Stimulated activated CD4-positive, alpha-beta T cell treated with anti-CD3 and anti-CD28 coated beads, Interleukin-4, amount 100 ng/mL, for 1 hour (primary cell): Measurements from ENCODE around the gene SPINT2.
"Not testable (repeated sequence)": the region's sequence is repeated elsewhere in the genome, so short reads cannot be mapped to it uniquely, and the experiment has no call there.

Experiments
- DNase-seq: peaks from one replicate; pipeline ENCODE4 v3.0.0-alpha.2; 2020

Gene SPINT2

DNA sequence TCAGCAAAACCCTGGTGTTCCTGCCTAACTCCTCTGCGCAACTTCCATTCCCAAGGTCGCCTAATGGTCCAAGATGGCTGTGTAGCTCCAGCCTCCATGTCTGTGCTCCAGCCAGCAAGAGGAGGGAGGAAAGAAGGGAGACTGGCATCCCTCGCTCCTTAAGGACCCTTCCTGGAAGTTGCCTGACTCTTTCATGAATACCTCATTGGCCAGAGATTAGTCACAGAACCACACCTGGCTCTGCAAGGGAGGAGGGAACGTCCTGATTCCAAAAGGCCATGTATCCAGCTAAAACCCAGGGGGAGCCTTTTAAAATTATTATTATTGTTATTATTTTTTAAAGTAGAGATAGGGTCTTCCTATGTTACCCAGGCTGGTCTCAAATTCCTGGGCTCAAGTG, 60.1 kb downstream of the SPINT2 start:
- no peak for DNase-seq

DNA sequence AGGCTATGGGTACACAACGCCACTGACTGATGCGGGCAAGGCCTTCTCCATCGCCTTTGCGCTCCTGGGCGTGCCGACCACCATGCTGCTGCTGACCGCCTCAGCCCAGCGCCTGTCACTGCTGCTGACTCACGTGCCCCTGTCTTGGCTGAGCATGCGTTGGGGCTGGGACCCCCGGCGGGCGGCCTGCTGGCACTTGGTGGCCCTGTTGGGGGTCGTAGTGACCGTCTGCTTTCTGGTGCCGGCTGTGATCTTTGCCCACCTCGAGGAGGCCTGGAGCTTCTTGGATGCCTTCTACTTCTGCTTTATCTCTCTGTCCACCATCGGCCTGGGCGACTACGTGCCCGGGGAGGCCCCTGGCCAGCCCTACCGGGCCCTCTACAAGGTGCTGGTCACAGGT, 62.2 kb downstream of the SPINT2 start:
- no peak for DNase-seq

DNA sequence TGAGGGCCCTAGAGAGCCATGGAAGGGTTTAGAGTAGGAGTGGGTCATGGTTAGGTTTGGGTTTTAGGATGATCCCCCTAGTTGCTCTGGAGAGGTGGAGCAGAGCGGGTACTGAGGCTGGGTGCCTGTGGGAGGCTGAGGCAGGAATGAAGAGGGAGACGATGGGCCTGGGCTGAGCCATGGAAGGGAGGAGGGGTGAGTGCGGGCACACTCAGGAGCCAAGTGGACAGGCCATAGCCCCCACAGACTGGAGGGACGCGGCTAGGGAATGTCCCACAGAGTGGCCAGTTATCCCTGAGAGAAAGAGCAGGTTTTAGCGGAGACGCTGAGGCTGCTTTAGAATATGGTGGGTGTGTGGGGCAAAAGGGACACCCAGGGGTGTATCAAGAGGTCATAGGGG, 65.3 kb downstream of the SPINT2 start:
- DNase-seq: no peak

DNA sequence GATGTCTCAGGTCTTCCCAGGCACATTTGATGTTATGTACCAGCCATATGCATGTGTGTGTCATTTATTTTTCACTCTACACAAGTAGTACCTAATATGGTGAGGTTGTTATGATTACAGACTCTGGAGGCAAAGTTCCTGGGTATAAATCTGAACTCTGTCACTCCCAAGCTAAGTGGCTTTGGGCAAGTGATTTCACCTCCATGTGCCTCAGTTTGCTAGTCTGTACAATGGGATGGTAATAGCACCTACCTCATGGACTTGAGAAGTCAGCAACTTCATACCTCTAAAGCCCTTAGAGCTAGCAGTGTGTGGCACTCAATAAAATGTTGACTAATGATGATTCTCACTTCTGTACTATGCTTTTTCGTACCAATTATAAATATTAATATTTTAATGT, 67.4 kb downstream of the SPINT2 start:
- no peak for DNase-seq

DNA sequence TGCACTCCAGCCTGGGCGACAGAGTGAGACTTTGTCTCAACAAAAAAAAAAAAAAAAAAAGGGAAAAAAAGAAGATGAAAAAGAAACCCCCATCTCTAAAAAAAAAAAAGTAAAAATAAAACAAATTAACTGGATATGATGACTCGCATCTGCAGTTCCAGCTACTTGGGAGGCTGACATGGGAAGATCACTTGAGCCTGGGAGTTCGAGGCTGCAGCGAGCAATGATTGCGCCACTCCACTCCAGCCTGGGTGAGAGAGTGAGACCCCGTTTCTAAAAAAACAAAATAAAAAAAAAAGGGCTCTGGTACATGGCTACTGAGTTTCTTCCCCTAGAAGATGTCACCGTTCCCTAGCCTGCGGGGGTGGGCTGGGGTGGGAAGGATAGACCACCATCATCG, 68.9 kb downstream of the SPINT2 start:
- DNase-seq: no peak

DNA sequence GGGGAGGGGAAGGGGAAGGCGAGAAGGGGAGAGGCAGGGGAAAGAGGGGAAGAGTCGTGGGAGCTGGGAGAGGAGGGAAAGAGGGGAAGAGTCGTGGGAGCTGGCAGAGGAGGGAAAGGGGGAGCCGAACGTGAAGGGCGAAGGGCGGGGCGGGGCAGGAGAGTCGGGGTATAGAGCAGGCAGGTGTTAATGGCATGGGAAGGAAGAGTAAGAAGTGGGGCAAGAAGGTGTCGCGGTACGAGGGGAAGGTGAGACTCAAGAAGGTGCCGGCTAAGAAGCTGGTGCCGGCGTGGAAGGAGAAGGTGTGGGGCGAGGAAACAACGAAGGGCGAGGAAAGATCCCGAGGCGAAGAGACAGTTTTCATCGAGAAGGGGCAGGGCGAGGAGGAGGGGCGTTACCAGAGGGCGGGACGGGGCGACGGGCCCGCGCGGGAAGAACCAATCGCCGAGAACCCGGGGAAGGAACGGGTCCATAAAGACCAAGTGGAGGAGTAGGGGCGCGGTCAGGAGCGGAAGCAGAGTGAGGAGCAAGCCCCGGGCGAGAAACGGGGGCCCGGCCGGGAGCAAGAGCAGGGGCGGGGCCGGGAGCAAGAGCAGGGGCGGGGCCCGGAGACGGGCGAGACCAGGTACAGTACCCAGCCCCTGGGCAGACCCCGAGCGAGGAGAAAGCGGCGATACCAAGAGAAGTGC, 71.7 kb downstream of the SPINT2 start:
- DNase-seq: peak; percentile 93

DNA sequence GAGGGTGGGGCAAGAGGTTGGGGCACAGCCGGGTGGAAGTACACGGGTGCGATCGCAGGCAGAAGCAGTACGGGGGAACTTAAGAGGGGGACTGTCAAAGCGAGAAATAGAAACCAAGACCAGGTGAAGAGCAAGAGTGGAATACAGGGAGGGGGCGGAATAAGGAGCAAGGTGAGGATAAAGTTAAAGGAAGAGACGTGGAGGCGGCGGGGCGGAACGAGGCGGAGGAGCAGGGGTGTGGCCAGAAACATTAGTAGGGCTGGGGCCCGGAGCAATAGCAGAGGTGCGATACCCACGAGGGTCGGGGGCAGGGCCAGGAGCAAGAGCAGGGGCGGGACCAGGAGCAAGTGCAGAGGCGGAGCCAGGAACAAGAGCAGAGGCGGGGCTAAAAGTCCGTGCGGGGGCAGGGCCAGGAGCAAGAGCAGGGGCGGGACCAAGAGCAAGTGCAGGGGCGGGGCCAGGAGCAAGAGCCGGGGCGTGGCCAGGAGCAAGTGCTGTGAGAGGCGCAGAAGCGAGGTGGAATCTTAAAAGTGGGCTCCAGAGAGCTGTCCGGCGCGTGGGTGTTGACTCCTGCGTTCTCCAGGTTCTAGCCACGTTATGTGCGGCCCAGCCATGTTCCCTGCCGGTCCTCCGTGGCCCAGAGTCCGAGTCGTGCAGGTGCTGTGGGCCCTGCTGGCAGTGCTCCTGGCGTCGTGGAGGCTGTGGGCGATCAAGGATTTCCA, 72.4 kb downstream of the SPINT2 start:
- peak; percentile 94 for DNase-seq

DNA sequence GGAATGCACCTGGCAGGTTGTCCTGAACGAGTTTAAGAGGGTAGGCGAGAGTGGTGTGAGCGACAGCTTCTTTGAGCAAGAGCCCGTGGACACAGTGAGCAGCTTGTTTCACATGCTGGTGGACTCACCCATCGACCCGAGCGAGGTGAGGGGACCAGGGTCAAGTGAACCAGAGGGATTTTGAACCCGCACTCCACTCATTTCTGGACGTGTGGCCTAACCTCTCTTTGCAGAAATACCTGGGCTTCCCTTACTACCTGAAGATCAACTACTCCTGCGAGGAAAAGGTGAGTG, 72.9 kb downstream of the SPINT2 start:
- peak; percentile 10 for DNase-seq

DNA sequence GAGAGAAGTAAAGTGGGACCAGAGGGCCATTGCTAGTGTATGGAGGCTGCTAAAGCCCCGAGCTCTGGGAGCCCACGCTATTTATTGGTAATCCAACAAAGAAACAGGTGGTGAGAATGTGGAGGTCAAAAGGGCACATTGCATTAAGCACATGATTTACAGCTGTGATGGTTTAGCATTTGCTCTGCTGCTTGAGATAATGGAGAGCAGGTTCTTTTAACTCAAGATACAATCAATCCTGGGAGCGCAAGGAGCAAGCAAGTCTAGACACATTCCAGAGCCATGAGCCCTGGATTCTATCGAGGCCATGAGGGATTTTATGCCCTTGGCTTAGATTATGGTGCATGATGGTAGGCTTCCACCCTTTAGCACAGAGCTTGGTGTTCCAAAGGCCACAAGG, 74.6 kb downstream of the SPINT2 start:
- DNase-seq: not testable (repeated sequence)

DNA sequence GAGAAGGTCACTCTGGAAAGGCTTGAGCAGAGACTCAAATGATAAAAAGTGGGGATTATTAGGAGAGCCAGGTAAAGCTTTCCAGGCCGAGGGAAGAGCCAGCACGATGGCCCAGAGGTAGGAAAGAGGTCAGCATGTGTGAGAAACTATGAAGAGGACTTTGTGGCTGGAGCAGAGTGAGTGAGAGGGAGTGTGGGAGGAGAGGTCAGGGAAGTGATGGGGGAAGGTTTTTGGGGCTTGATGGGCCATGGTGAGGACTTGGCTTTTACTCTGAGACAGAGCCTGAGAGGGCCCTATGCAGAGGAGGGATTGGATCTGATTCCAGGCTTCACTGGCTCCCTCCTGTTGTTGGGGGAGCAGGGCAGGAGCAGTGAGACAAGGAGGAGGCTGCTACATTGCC, 76.6 kb downstream of the SPINT2 start:
- DNase-seq: no peak
